ENCODE results near the gene PTBP1. TPM values are rescaled to one million over a fixed set of nuclear protein-coding genes. Genes with fewer than 3 reads are reported as not detected.

PTBP1 gene
- total and polyA plus RNA-seq, 2 of the 13 experiments (the other 11 are each of a cell fraction or from before 2014, with no cell fraction given): 195 to 288 TPM

DNA sequence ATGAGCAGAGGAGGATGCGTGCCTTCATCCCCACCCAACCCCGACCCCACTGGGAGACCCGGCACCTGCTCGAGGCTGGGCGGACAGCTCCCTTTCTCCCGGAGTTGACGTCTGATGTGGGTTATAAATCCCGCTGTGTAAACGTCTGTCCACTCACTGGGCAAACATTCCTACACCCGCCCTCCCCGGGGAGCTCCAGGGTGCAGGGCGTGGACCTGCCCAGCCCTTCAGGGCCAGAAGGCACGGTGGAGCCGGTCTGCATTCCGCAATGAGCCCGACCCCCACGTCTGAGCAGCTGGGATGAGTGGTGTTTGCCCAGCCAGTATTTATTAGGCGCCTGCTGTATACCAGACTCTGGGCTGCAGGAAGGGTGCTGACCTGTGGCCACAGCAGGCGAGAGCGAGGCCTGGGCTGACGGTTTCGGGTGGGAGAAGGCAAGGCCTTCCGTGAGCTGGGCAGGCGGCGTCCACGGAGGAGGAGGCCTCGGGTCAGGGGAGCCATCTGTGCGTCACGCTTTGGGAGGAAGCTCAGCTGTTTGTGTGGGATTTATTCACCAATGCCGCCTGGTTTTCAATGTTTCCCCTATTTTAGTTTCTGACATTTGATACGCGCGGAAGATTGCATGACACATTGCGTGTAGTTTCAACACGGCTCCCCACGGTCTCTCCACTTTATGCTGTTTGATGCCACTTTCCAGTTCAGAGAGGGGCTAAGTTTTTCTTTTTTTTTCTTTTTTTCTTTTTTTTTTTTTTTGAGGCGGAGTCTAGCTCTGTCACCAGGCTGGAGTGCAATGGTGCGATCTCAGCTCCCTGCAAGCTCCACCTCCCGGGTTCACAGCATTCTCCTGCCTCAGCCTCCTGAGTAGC, 44.4 kb upstream of the PTBP1 start (continued):
- TF ChIP-seq, protein P1, sequence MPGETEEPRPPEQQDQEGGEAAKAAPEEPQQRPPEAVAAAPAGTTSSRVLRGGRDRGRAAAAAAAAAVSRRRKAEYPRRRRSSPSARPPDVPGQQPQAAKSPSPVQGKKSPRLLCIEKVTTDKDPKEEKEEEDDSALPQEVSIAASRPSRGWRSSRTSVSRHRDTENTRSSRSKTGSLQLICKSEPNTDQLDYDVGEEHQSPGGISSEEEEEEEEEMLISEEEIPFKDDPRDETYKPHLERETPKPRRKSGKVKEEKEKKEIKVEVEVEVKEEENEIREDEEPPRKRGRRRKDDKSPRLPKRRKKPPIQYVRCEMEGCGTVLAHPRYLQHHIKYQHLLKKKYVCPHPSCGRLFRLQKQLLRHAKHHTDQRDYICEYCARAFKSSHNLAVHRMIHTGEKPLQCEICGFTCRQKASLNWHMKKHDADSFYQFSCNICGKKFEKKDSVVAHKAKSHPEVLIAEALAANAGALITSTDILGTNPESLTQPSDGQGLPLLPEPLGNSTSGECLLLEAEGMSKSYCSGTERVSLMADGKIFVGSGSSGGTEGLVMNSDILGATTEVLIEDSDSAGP (CRISPR knock-in tag; IDR thresholded peaks at IDR 0.05; ENCODE audit: borderline replicate concordance): peak; percentile 32; the same call in 1 of the 2 replicates
- TF ChIP-seq CREB1 (IDR thresholded peaks at IDR 0.05) (no peak), CREB1 (CRISPR knock-in tag; IDR thresholded peaks at IDR 0.05) (0 out of 2 replicates have a peak, but pooled peaks have one; percentile 12), SALL1 (CRISPR knock-in tag; IDR thresholded peaks at IDR 0.05) (peak; percentile 65), ZNF781 (CRISPR knock-in tag; IDR thresholded peaks at IDR 0.05; ENCODE audit: borderline replicate concordance, not compliant biosample characterization) (peak; percentile 26), ZFAT (CRISPR knock-in tag; conservative IDR thresholded peaks at IDR 0.05) (no peak), HHEX (CRISPR knock-in tag; IDR thresholded peaks at IDR 0.05) (0 out of 2 replicates have a peak, but pooled peaks have one; percentile 12), HMG20A (CRISPR knock-in tag; IDR thresholded peaks at IDR 0.05; ENCODE audit: borderline replicate concordance) (peak; percentile 96), MIXL1 (CRISPR knock-in tag; IDR thresholded peaks at IDR 0.05) (no peak), PCBP1 (IDR thresholded peaks at IDR 0.05; ENCODE audit: borderline replicate concordance, low read depth, low read length) (0 out of 2 replicates have a peak, but pooled peaks have one; percentile 52), ETV5 (CRISPR knock-in tag; IDR thresholded peaks at IDR 0.05; ENCODE audit: borderline replicate concordance) (peak; percentile 31; the same call in 1 of the 2 replicates), CEBPG (CRISPR knock-in tag; IDR thresholded peaks at IDR 0.05) (peak; percentile 7; the same call in 1 of the 2 replicates), SOX13 (IDR thresholded peaks at IDR 0.05) (no peak), SOX13 (CRISPR knock-in tag; conservative IDR thresholded peaks at IDR 0.05 in 1 of 2, IDR thresholded peaks at IDR 0.05 in 1 of 2) (peak in 1 of 2 experiments; percentile 50; a peak in 2 of 4 replicates), KLF12 (CRISPR knock-in tag; IDR thresholded peaks at IDR 0.05; ENCODE audit: borderline replicate concordance) (peak; percentile 46; the same call in 1 of the 2 replicates), HMG20B (CRISPR knock-in tag; conservative IDR thresholded peaks at IDR 0.05) (peak; percentile 98), TEAD3 (CRISPR knock-in tag; optimal IDR thresholded peaks at IDR 0.05; ENCODE audit: borderline replicate concordance) (peak; percentile 94)
- TF ChIP-seq, protein P2, sequence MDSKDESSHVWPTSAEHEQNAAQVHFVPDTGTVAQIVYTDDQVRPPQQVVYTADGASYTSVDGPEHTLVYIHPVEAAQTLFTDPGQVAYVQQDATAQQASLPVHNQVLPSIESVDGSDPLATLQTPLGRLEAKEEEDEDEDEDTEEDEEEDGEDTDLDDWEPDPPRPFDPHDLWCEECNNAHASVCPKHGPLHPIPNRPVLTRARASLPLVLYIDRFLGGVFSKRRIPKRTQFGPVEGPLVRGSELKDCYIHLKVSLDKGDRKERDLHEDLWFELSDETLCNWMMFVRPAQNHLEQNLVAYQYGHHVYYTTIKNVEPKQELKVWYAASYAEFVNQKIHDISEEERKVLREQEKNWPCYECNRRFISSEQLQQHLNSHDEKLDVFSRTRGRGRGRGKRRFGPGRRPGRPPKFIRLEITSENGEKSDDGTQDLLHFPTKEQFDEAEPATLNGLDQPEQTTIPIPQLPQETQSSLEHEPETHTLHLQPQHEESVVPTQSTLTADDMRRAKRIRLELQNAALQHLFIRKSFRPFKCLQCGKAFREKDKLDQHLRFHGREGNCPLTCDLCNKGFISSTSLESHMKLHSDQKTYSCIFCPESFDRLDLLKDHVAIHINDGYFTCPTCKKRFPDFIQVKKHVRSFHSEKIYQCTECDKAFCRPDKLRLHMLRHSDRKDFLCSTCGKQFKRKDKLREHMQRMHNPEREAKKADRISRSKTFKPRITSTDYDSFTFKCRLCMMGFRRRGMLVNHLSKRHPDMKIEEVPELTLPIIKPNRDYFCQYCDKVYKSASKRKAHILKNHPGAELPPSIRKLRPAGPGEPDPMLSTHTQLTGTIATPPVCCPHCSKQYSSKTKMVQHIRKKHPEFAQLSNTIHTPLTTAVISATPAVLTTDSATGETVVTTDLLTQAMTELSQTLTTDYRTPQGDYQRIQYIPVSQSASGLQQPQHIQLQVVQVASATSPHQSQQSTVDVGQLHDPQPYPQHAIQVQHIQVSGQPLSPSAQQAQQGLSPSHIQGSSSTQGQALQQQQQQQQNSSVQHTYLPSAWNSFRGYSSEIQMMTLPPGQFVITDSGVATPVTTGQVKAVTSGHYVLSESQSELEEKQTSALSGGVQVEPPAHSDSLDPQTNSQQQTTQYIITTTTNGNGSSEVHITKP (CRISPR knock-in tag; IDR thresholded peaks at IDR 0.05; ENCODE audit: low read depth): peak; percentile 62; the same call in 1 of the 2 replicates
- TF ChIP-seq, protein P3, sequence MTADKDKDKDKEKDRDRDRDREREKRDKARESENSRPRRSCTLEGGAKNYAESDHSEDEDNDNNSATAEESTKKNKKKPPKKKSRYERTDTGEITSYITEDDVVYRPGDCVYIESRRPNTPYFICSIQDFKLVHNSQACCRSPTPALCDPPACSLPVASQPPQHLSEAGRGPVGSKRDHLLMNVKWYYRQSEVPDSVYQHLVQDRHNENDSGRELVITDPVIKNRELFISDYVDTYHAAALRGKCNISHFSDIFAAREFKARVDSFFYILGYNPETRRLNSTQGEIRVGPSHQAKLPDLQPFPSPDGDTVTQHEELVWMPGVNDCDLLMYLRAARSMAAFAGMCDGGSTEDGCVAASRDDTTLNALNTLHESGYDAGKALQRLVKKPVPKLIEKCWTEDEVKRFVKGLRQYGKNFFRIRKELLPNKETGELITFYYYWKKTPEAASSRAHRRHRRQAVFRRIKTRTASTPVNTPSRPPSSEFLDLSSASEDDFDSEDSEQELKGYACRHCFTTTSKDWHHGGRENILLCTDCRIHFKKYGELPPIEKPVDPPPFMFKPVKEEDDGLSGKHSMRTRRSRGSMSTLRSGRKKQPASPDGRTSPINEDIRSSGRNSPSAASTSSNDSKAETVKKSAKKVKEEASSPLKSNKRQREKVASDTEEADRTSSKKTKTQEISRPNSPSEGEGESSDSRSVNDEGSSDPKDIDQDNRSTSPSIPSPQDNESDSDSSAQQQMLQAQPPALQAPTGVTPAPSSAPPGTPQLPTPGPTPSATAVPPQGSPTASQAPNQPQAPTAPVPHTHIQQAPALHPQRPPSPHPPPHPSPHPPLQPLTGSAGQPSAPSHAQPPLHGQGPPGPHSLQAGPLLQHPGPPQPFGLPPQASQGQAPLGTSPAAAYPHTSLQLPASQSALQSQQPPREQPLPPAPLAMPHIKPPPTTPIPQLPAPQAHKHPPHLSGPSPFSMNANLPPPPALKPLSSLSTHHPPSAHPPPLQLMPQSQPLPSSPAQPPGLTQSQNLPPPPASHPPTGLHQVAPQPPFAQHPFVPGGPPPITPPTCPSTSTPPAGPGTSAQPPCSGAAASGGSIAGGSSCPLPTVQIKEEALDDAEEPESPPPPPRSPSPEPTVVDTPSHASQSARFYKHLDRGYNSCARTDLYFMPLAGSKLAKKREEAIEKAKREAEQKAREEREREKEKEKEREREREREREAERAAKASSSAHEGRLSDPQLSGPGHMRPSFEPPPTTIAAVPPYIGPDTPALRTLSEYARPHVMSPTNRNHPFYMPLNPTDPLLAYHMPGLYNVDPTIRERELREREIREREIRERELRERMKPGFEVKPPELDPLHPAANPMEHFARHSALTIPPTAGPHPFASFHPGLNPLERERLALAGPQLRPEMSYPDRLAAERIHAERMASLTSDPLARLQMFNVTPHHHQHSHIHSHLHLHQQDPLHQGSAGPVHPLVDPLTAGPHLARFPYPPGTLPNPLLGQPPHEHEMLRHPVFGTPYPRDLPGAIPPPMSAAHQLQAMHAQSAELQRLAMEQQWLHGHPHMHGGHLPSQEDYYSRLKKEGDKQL (CRISPR knock-in tag; IDR thresholded peaks at IDR 0.05; ENCODE audit: low read depth): peak; percentile 65; the same call in 1 of the 2 replicates
